Activated T-cell treated with anti-CD3 and anti-CD28 coated beads, Interleukin-2, amount 50 U/mL, for 4 hours (primary cell): ENCODE measurements around the gene MYOF. TPM values are rescaled to one million over a fixed set of nuclear protein-coding genes. Genes with fewer than 3 reads are reported as not detected.
"Not testable (repeated sequence)": the region's sequence is repeated elsewhere in the genome, so short reads cannot be mapped to it uniquely, and the experiment has no call there.

Experiments used
- ATAC-seq, 2 donors: fragments of 200-7000 bp; cut with Tn5 transposase; one replicate each; pipeline ENCODE4 v1.10.0; 2021
- DNase-seq: peaks from one replicate; pipeline ENCODE4 v3.0.0-alpha.2; 2020
- H3K27me3 Mint-ChIP-seq: one replicate; pipeline ENCODE4 v1.8.0; 2021; ENCODE audit warnings: low read depth, mixed read lengths
- H3K36me3 Mint-ChIP-seq: one replicate; pipeline ENCODE4 v1.8.0; 2022; ENCODE audit warnings: mixed read lengths; ENCODE audit not compliant: insufficient read depth
- H3K4me1 Mint-ChIP-seq: one replicate; pipeline ENCODE4 v1.8.0; 2021; ENCODE audit warnings: low read depth, mixed read lengths
- H3K4me3 Mint-ChIP-seq: one replicate; pipeline ENCODE4 v1.8.0; 2021; ENCODE audit warnings: mild to moderate bottlenecking, moderate library complexity, mixed read lengths
- H3K9me3 Mint-ChIP-seq: one replicate; pipeline ENCODE4 v1.8.0; 2021; ENCODE audit warnings: mixed read lengths
- total RNA-seq, 3 donors: library from RNA; stranded (reverse); gene quantifications; one replicate each; pipeline ENCODE4 v1.2.1, GENCODE V29; 2021

MYOF gene
- total RNA-seq, 3 donors from 2014 or later, result 39.2 to 65.4 (median 42.6) TPM

DNA sequence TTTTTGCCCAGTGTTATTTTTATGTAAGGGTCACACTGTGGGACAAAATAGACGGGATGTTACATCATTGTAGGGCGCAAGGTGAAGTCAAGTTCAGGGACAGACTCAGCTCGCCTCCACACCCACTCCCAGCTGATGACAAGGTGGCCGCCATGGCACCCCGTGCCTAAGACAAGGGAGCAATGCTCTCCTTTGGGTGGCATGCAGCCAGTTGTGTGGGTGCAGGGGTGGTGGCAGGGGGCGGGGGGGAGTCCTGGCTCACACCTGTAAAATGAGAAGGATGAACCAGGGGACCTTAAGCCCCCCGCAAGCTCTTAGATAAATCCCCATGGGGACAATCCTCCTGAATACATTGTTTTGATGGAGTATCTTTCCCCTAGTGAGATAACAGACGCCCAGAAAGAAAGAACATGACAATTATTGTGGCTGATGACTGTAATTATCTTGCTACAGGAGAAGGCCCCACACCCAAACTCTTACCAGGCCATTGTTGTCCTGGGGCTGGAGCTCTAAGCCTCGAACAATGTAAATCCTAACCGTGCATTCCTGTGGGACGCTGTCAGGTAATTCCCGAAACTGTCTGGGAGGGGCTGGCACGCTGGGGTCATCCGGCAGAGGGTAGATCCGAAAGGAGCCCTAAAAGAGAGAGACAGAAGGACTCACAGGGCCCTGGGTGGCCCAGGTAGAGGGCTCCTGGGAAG, 148.7 kb downstream of the MYOF start:
- no peaks in the 10 kb centered on the region for H3K36me3 Mint-ChIP-seq
- no peaks in the 10 kb centered on the region for H3K9me3 Mint-ChIP-seq
- no peak overlapping the region for H3K4me3 Mint-ChIP-seq
- DNase-seq (no peak), ATAC-seq (no peak)
- H3K4me1 Mint-ChIP-seq, result no peaks in the 10 kb centered on the region
- no peaks in the 10 kb centered on the region for H3K27me3 Mint-ChIP-seq

DNA sequence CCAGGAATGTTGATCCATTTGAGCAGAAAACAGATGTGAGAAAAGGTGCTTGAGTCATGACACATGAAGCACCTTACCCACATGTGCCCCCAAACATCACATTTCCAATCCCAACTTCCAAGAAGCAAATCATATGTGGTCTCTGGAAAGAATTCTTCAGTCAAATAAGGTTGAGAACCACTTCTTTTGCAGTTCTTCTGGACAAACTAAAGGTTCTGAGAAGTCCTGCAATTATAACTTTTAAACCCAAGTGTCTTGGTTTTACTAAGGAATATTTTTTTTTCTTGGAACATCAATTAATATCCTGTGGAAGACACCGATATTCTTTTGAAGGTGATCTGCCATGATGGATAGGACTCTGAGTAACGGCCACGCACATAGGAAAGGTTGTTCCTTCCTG, 151.3 kb downstream of the MYOF start:
- H3K27me3 Mint-ChIP-seq, result no peaks in the 10 kb centered on the region
- H3K9me3 Mint-ChIP-seq, result no peaks in the 10 kb centered on the region
- ATAC-seq (no peak), DNase-seq (no peak)
- no peak overlapping the region for H3K4me3 Mint-ChIP-seq
- no peaks in the 10 kb centered on the region for H3K4me1 Mint-ChIP-seq
- H3K36me3 Mint-ChIP-seq, result no peaks in the 10 kb centered on the region

DNA sequence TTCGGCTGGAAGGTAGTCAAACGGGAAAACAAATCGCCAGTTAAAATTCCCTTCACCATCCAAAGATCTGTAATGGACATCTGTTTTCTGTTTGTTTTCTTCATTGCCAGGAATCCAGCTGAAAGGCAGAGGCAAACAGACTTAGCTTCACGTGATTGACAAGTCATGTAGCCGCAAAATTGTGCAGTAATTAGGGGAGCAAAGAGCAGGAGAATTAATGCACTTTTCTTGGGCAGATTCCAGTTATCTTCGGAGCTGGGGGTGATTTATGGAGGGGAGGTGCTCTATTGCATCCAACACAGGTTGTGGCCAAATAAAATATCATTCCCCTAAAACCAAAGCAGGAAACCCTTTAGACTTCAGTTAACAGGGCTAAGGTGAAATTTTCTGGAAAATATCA, 162.2 kb downstream of the MYOF start:
- Mint-ChIP-seq H3K36me3 (peaks cover 4% of the 10 kb centered on the region), H3K27me3 (peaks cover 5% of the 10 kb centered on the region)

DNA sequence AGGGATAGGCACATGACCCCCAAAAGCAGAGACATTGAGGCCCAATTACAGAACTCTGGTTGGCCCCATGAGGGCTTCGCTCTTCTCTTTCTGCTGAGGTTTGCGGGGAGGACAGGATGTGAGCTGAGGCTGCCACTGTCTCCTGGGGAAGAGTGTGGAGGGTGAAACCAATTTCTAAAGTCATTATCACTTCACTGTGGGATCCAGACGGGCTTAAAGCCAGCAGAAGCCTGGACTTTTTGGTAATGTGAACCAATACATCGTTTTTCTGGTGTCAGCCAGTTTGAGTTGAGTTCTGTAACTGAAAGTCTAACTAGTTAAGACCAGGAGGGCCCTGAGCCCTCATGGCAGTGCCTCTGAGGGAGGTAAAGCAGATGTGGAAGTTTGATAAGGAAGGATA, 163.0 kb downstream of the MYOF start:
- ATAC-seq (no peak), DNase-seq (no peak)
- Mint-ChIP-seq H3K9me3 (no peaks in the 10 kb centered on the region), H3K27me3 (peaks cover 5% of the 10 kb centered on the region), H3K4me1 (peaks cover 2% of the 10 kb centered on the region), H3K36me3 (peaks cover 4% of the 10 kb centered on the region), H3K4me3 (no peak overlapping the region)

More for the DNA sequence above, 162.2 kb downstream of the MYOF start:
- Mint-ChIP-seq H3K4me3 (no peak overlapping the region), H3K9me3 (no peaks in the 10 kb centered on the region), H3K4me1 (peaks cover 2% of the 10 kb centered on the region)
- DNase-seq, result no peak
- ATAC-seq, result no peak

GRCh38 chr10:93315246-93315645, 166.9 kb downstream of the MYOF start:
- Mint-ChIP-seq H3K36me3 (peaks cover 4% of the 10 kb centered on the region), H3K4me3 (no peak overlapping the region), H3K9me3 (no peaks in the 10 kb centered on the region), H3K4me1 (peaks cover 2% of the 10 kb centered on the region), H3K27me3 (peaks cover 5% of the 10 kb centered on the region)
- no peak for DNase-seq
- ATAC-seq, result no peak

GRCh38 chr10:93314656-93315055, 167.5 kb downstream of the MYOF start:
- ATAC-seq, H3K9me3 Mint-ChIP-seq, H3K36me3 Mint-ChIP-seq, H3K27me3 Mint-ChIP-seq, H3K4me3 Mint-ChIP-seq, H3K4me1 Mint-ChIP-seq, DNase-seq: not testable (repeated sequence)

- H3K4me1 Mint-ChIP-seq, result peaks cover 2% of the 10 kb centered on the region
- ATAC-seq (no peak), DNase-seq (no peak)
- H3K4me3 Mint-ChIP-seq, result no peak overlapping the region
- H3K27me3 Mint-ChIP-seq, result peaks cover 9% of the 10 kb centered on the region
- peaks cover 4% of the 10 kb centered on the region for H3K36me3 Mint-ChIP-seq
- H3K9me3 Mint-ChIP-seq, result no peaks in the 10 kb centered on the region
These were observed 168.3 kb downstream of the MYOF start for GRCh38 chr10:93313798-93314197.

DNA sequence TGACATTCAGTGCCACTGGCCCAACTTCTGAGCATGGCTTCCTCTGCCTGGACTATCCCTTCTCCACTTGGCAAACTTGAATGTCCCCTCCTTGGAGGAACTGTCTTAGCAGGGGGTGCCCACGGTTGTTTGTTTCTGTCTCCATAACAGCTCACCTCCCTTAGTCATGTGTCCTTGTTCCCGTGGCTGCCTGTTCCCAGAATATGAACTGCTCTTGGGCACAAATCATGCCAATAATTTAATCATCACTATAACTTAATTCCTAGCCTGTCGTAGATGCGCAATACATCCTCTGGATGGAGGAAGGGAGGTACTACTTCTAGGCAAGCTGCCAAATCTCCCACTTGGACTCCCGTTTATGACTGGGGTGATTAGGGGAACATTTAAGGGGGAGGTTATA, 173.1 kb downstream of the MYOF start:
- Mint-ChIP-seq H3K27me3 (peaks cover 4% of the 10 kb centered on the region), H3K9me3 (no peaks in the 10 kb centered on the region), H3K4me3 (no peak overlapping the region), H3K4me1 (no peaks in the 10 kb centered on the region), H3K36me3 (no peaks in the 10 kb centered on the region)
- DNase-seq (no peak), ATAC-seq (no peak)

- H3K4me1 Mint-ChIP-seq, result no peaks in the 10 kb centered on the region
- ATAC-seq (no peak), DNase-seq (no peak)
- no peaks in the 10 kb centered on the region for H3K36me3 Mint-ChIP-seq
- peaks cover 6% of the 10 kb centered on the region for H3K27me3 Mint-ChIP-seq
- no peaks in the 10 kb centered on the region for H3K9me3 Mint-ChIP-seq
- no peak overlapping the region for H3K4me3 Mint-ChIP-seq
These were observed 177.0 kb downstream of the MYOF start for GRCh38 chr10:93305122-93305521.

DNA sequence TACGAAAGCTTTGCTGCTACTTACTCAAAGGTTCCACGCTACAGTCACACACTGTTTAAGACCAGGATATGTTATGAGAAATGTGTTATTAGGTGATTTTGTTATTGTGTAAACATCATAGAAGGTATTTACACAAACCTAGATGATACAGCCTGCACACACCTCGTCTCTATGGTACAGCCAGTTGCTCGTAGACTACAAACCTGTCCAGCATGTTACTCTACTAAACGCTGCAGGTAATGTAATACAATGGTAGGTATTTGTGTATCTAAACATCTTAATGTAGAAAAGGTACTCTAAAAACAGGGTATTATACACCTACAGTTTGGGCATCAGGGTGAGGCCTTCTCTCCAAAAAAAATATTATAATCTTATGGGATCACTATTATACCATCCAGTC, 181.2 kb downstream of the MYOF start:
- H3K36me3 Mint-ChIP-seq, result no peaks in the 10 kb centered on the region
- H3K4me1 Mint-ChIP-seq, result no peaks in the 10 kb centered on the region
- no peak overlapping the region for H3K4me3 Mint-ChIP-seq
- peaks cover 4% of the 10 kb centered on the region for H3K27me3 Mint-ChIP-seq
- ATAC-seq (no peak), DNase-seq (no peak)
- no peaks in the 10 kb centered on the region for H3K9me3 Mint-ChIP-seq

DNA sequence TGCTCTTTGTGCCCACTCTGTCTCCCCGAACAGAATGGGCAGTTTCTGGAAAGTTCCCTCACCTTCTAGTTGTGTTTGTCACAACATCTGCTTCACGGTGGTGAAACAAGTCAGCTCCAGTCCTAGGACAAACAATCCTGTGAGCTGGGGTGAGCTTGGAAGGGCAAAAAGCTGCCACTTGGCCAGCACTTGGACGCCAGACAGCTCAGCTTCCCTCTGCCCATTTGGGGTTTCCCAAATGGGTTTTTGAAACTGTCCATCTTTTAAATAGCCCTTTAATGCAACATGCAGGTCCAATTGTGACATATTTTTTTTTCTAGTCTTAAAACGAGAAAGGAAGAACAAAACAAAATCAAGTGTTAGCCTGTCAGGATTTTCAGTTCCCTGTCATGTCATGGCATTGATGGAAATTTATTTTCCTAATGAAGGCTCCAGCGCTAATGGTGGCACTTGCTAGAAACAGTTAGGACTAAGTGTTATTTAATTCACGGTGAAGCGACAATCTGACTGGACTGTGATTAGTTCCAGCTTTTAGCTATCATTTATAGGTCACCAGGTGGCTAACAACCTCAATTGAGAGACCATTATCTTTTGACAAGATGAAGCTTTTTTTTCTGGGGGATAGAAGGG, 181.7 kb downstream of the MYOF start:
- Mint-ChIP-seq H3K4me3 (no peak overlapping the region), H3K27me3 (peaks cover 4% of the 10 kb centered on the region), H3K9me3 (no peaks in the 10 kb centered on the region), H3K4me1 (no peaks in the 10 kb centered on the region), H3K36me3 (no peaks in the 10 kb centered on the region)
- DNase-seq, result no peak
- ATAC-seq, result no peak

GRCh38 chr10:93299606-93300287, 182.4 kb downstream of the MYOF start:
- no peaks in the 10 kb centered on the region for H3K36me3 Mint-ChIP-seq
- DNase-seq (no peak), ATAC-seq (no peak)
- H3K4me3 Mint-ChIP-seq, result no peak overlapping the region
- H3K9me3 Mint-ChIP-seq, result no peaks in the 10 kb centered on the region
- peaks cover 4% of the 10 kb centered on the region for H3K27me3 Mint-ChIP-seq
- H3K4me1 Mint-ChIP-seq, result no peaks in the 10 kb centered on the region

DNA sequence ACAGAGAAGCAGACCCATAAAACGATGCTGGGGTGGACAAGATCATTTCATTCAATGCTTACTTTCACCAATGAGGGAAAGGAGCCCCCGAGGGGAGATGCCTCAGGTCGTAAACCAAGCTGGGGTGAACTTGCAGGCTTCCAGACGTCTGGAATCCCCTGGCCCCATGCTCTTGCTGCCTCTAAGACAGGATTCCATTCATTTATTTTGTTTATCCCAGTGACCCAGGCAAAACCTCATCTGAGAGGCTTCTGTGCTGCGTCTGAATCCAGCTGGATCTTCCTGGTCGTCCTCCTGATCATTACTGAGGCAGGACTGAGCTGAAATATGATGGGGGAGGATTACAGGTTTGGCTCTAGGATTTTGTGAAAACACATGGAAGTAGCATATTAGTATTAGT, 182.9 kb downstream of the MYOF start:
- ATAC-seq, result no peak
- Mint-ChIP-seq H3K9me3 (no peaks in the 10 kb centered on the region), H3K36me3 (no peaks in the 10 kb centered on the region)

DNA sequence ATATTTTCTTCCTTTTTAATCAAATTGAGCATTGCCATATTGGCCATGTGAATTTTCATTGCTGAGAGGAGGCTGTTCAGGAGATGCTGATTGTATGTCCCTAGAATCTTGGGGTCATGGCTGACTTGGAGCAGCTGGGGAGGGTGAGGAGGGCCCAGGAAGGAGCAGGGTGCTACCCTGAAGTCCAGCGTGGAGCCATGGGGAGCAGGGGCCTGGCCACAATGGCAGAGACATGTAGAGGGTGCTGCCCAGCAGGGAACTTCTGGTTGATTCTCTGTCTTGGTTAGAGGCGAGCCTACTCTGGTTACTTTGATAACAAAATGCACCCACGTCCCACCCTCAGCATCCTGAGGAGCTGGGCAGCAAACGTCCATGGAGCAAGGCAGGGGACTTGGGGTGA, 186.0 kb downstream of the MYOF start:
- no peak for ATAC-seq
- no peaks in the 10 kb centered on the region for H3K9me3 Mint-ChIP-seq
- no peak overlapping the region for H3K4me3 Mint-ChIP-seq
- peaks cover 4% of the 10 kb centered on the region for H3K27me3 Mint-ChIP-seq
- H3K4me1 Mint-ChIP-seq, result no peaks in the 10 kb centered on the region
- no peaks in the 10 kb centered on the region for H3K36me3 Mint-ChIP-seq
- DNase-seq, result no peak

More for the DNA sequence above, 182.9 kb downstream of the MYOF start:
- no peak for DNase-seq
- Mint-ChIP-seq H3K4me3 (no peak overlapping the region), H3K27me3 (peaks cover 4% of the 10 kb centered on the region), H3K4me1 (no peaks in the 10 kb centered on the region)

DNA sequence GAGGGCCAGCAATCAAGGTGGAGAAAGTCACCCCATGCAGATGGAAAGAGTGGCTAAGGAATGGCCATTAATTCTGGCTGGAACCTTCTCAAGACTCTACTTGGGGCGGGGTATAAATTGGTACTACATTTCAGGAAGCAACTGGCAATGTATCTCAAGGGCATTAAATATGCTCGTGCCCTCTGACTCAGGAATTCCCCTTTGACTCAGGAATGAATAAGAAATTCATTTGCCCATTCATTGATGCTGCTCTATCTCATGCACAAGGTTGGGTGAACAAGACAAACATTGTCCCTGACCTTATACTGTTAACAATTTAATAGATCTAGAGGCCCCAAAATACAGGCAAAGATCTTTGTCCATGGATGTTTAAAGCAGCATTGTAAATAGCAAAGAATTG, 188.1 kb downstream of the MYOF start:
- no peak overlapping the region for H3K4me3 Mint-ChIP-seq
- no peaks in the 10 kb centered on the region for H3K36me3 Mint-ChIP-seq
- DNase-seq (no peak), ATAC-seq (no peak)
- H3K27me3 Mint-ChIP-seq, result no peaks in the 10 kb centered on the region
- no peaks in the 10 kb centered on the region for H3K4me1 Mint-ChIP-seq
- no peaks in the 10 kb centered on the region for H3K9me3 Mint-ChIP-seq
